Measurements from ENCODE around the gene RBM19.

The RBM19 gene

DNA sequence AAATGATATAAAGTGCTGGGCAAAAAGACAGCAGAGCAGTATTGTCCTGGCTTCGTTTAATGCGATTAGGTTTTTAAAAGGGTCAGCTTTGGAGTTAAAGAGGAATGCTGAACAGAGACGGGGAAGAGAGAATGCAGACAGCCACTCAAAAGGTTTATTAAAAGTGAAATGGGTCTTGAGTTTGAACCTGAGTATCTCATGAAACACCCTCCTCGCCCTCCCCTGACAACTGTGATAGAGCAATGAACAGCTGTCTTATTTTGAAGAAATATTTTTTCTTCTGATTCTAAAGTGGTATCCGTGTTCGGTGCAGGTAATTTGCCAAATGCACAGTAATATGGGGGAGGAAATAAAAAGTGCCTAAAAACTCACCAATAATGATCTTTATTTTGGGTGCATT is 73.6 kb downstream of the RBM19 start:
- no peak for DNase-seq (ENCODE audit: low spot score)
- TF ChIP-seq, protein P1, sequence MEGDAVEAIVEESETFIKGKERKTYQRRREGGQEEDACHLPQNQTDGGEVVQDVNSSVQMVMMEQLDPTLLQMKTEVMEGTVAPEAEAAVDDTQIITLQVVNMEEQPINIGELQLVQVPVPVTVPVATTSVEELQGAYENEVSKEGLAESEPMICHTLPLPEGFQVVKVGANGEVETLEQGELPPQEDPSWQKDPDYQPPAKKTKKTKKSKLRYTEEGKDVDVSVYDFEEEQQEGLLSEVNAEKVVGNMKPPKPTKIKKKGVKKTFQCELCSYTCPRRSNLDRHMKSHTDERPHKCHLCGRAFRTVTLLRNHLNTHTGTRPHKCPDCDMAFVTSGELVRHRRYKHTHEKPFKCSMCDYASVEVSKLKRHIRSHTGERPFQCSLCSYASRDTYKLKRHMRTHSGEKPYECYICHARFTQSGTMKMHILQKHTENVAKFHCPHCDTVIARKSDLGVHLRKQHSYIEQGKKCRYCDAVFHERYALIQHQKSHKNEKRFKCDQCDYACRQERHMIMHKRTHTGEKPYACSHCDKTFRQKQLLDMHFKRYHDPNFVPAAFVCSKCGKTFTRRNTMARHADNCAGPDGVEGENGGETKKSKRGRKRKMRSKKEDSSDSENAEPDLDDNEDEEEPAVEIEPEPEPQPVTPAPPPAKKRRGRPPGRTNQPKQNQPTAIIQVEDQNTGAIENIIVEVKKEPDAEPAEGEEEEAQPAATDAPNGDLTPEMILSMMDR (IDR thresholded peaks at IDR 0.05; ENCODE audit: extremely low read depth, missing control alignments) = no peak

DNA sequence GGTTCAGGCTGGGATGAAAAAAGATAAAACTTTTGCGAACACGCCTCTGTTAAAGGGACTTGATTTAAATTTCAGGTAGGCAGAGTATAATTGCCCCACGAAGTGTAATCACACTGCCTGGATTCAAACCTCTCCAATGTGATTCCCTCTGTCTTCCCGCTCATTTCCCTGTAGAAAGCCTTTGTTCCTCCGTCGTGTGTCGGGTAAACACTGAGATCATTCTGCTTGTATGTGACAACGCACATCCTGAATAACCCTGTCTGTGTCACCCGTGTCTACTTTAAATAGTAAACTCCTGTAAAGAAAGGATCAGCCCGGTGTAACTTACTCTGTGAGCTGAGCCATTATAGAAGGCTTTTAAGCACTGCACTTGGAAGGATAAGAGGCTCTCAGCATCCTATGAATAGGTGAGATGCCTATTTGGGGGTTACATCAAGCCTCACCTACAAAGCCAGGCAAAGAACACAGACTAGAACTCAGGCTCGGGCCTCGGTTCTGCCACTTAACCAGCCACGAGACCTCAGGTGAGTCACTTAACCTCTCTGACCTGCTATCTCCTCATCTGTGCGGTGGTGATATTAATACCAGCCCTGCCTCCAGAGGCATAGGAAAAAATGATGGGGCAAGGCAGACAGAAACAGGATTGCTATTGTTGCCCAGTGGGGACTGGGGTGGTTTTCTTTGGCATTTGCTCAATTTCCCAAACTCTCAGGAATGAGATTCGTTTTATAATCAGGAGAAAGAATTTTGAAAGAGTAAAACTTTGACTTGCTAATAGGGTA is 74.2 kb downstream of the RBM19 start:
- no peak for DNase-seq (ENCODE audit: low spot score)
- TF ChIP-seq, protein P1 (IDR thresholded peaks at IDR 0.05; ENCODE audit: extremely low read depth, missing control alignments) = no peak

DNA sequence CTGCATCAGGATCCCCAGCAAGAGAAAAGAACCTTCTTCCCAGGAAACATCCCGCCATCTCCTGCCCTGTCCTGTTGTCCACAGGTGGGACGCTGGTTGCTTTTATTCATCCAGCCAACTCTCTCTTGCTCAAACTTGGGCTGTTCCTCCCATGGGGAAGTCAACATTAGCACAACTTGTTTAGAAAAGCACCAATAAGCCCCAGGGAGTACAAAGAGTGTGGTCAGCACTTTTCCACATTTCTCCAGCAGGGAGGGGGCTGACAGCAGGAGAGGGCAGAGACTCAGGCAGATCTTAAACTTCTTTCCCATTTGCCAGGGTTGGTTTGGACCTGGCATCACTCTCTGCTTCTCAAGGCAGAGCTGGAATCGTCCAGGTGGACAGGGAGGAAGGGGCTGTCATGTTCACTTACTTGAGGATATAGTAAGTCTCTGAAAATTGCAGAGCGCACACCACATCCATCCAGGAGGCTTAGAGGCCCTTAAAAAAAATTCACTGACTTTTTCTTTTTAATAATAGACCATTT is 74.9 kb downstream of the RBM19 start:
- no peak for DNase-seq (ENCODE audit: low spot score)
- TF ChIP-seq, protein P1 (IDR thresholded peaks at IDR 0.05; ENCODE audit: extremely low read depth, missing control alignments) = no peak

DNA sequence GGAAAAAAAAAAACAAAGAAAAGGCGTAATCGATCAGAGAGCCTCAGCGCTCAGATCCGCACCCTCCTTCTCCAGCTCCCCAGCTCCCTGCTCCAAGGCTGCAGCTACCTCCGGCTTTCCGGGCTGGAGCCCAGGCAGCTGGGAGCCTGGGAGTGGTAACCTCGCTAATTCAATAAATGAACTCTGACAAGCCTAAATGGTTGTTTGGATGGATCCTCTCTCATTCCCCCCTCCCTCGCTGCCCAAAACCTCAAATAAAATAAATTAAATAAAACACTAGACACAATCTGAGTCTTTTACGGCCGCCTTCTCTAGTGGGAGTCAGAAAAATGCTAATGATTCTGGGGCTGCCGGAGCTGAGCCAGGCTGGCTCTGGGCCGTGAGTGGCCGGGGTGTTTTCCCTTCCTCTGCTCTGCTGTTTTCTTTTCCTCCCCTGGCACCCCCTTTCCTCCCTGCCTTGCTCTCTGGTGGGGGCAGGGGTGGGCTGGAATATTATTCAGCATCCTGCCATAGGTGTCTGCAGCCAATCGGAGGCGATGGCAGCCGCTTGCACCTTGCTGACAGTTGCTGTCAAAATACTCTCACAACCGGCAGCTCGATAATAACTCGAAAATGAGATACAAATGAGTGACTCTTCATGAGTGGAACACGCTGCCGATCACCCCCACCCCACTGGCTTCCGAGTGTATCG is 76.1 kb downstream of the RBM19 start:
- TF ChIP-seq, protein P1 (IDR thresholded peaks at IDR 0.05; ENCODE audit: extremely low read depth, missing control alignments) = no peak
- DNase-seq (ENCODE audit: low spot score) = no peak

DNA sequence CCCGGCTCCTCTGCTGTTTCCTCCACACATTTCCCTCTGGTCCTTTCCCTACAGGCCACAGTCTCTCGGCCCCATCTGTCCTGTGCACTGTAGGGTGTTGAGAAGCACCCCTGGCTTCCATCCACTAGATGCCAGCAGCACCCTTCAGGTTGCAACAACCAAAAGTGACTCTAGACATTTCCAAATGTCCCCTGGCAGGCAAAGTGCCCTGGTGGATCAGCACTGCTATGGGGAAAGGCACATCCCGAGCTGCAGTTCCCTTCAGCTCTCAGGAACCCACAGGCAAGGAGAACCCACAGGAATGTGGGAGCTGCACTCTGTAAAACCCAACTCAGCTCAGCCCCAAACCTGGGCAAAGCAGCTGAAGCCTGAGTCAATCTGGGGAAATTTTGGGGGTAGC is 77.0 kb downstream of the RBM19 start:
- DNase-seq (ENCODE audit: low spot score) = no peak
- TF ChIP-seq, protein P1 (IDR thresholded peaks at IDR 0.05; ENCODE audit: extremely low read depth, missing control alignments) = no peak

DNA sequence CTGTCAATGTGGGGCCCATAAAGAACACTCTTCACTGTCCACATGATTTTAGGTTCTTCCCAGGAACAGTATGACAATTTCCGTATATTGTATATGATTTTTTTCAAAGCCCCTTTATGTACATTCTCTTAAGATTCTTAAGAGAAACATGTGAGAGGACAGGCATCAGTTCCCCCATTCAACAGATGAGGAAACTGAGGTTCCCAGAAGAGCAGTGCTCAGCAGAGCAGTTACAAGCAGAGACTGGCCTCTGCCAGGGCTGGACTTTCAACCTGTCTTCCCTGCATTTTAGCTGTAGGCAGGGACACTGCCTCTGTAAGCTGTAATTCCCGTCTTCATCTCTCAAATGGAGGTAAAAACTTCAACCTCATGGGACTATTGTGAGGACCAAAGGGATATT is 77.7 kb downstream of the RBM19 start:
- DNase-seq (ENCODE audit: low spot score) = no peak
- TF ChIP-seq, protein P1 (IDR thresholded peaks at IDR 0.05; ENCODE audit: extremely low read depth, missing control alignments) = no peak

DNA sequence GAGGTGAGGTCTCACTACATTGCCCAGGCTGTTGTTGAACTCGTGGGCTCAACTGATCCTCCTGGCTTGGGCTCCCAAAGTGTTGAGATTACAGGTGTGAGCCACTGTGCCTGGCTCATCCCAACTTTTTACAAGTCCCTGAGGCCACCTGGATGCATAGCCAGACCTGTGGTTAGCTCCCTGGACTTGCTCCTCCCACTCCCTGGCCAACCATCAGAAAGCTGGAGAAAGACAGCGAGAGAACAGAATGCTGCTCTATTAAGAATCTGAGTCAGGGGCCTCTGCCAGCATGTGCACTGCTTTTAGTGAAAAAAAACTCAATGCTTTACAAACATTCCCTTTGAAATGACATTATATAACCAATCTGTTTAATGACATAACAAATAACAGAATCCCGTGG is 78.2 kb downstream of the RBM19 start:
- no peak for DNase-seq (ENCODE audit: low spot score)
- TF ChIP-seq, protein P1 (IDR thresholded peaks at IDR 0.05; ENCODE audit: extremely low read depth, missing control alignments) = no peak

All from GM20000 (cell line).